ENCODE data around the gene CUEDC1.

DNA sequence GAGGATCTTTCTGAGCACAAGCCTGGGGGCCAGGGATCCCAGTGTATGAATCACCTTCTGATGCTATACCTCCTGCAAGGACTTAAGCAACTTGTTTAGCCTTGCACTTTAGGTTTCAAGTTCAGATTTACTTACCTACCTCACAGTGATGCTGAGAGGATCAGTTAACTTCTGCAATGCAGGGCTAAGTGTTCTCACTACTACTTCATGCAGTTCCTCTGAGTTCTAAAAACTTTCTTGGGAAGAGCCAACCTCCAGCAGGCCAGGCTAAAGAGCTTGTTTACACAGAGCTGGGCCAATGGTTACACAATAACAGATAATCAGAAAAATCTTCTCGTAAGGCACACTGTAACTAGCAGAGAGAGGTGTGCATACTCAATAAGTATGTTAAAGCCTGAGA is 19.8 kb upstream of the CUEDC1 start:
- TF ChIP-seq ATF1 (CRISPR knock-in tag; IDR thresholded peaks at IDR 0.05) (no peak), CBFB (CRISPR knock-in tag; IDR thresholded peaks at IDR 0.05) (no peak), SMAD1 (CRISPR knock-in tag; IDR thresholded peaks at IDR 0.05; ENCODE audit: borderline replicate concordance, low read depth) (no peak), HIVEP1 (CRISPR knock-in tag; IDR thresholded peaks at IDR 0.05) (no peak), GABPB1 (CRISPR knock-in tag; IDR thresholded peaks at IDR 0.05) (no peak), TAF1 (CRISPR knock-in tag; IDR thresholded peaks at IDR 0.05) (no peak), ZNF326 (CRISPR knock-in tag; IDR thresholded peaks at IDR 0.05; ENCODE audit: borderline replicate concordance) (no peak), GABPA (IDR thresholded peaks at IDR 0.05; ENCODE audit: low read depth, low read length) (no peak), GABPA (CRISPR knock-in tag; IDR thresholded peaks at IDR 0.05; ENCODE audit: low read depth) (no peak), POLR2AphosphoS5 (IDR thresholded peaks at IDR 0.05; ENCODE audit: low read depth, low read length) (no peak), YEATS2 (CRISPR knock-in tag; IDR thresholded peaks at IDR 0.05; ENCODE audit: borderline replicate concordance) (peak; percentile 26; the same call in 1 of the 2 replicates)
- TF ChIP-seq, protein P1, sequence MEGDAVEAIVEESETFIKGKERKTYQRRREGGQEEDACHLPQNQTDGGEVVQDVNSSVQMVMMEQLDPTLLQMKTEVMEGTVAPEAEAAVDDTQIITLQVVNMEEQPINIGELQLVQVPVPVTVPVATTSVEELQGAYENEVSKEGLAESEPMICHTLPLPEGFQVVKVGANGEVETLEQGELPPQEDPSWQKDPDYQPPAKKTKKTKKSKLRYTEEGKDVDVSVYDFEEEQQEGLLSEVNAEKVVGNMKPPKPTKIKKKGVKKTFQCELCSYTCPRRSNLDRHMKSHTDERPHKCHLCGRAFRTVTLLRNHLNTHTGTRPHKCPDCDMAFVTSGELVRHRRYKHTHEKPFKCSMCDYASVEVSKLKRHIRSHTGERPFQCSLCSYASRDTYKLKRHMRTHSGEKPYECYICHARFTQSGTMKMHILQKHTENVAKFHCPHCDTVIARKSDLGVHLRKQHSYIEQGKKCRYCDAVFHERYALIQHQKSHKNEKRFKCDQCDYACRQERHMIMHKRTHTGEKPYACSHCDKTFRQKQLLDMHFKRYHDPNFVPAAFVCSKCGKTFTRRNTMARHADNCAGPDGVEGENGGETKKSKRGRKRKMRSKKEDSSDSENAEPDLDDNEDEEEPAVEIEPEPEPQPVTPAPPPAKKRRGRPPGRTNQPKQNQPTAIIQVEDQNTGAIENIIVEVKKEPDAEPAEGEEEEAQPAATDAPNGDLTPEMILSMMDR (CRISPR knock-in tag; IDR thresholded peaks at IDR 0.05): no peak
- TF ChIP-seq, protein P2, sequence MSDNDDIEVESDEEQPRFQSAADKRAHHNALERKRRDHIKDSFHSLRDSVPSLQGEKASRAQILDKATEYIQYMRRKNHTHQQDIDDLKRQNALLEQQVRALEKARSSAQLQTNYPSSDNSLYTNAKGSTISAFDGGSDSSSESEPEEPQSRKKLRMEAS (IDR thresholded peaks at IDR 0.05): no peak
- TF ChIP-seq, protein P3, sequence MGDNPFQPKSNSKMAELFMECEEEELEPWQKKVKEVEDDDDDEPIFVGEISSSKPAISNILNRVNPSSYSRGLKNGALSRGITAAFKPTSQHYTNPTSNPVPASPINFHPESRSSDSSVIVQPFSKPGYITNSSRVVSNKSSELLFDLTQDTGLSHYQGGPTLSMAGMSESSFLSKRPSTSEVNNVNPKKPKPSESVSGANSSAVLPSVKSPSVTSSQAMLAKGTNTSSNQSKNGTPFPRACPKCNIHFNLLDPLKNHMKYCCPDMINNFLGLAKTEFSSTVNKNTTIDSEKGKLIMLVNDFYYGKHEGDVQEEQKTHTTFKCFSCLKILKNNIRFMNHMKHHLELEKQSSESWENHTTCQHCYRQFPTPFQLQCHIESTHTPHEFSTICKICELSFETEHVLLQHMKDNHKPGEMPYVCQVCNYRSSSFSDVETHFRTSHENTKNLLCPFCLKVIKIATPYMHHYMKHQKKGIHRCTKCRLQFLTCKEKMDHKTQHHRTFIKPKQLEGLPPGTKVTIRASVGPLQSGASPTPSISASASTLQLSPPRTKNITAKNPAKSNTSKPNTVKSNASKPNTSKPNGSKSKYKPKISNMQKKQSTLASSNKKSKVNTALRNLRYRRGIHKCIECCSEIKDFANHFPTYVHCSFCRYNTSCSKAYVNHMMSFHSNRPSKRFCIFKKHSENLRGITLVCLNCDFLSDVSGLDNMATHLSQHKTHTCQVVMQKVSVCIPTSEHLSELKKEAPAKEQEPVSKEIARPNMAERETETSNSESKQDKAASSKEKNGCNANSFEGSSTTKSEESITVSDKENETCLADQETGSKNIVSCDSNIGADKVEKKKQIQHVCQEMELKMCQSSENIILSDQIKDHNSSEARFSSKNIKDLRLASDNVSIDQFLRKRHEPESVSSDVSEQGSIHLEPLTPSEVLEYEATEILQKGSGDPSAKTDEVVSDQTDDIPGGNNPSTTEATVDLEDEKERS (CRISPR knock-in tag; IDR thresholded peaks at IDR 0.05): no peak
- TF ChIP-seq, protein P4, sequence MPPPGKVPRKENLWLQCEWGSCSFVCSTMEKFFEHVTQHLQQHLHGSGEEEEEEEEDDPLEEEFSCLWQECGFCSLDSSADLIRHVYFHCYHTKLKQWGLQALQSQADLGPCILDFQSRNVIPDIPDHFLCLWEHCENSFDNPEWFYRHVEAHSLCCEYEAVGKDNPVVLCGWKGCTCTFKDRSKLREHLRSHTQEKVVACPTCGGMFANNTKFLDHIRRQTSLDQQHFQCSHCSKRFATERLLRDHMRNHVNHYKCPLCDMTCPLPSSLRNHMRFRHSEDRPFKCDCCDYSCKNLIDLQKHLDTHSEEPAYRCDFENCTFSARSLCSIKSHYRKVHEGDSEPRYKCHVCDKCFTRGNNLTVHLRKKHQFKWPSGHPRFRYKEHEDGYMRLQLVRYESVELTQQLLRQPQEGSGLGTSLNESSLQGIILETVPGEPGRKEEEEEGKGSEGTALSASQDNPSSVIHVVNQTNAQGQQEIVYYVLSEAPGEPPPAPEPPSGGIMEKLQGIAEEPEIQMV (CRISPR knock-in tag; IDR thresholded peaks at IDR 0.05; ENCODE audit: low read depth): no peak

Data from HepG2 (cell line).